Stimulated activated memory B cell treated with anti-CD40 and anti-IgM and Interleukin-4, amounts not matched to agents 10 μg/mL and 1 μg/mL and 100 μg/mL, for 72 hours (primary cell): Measurements from ENCODE around the gene NUTF2.

Experiments
- ATAC-seq: fragments of 150-1000 bp; cut with Tn5 transposase; 2 replicates; pipeline ENCODE4 v1.10.0; 2021
- H3K27ac Mint-ChIP-seq: one replicate; pipeline ENCODE4 v1.8.0; 2022; ENCODE audit warnings: mild to moderate bottlenecking, mixed read lengths
- H3K27me3 Mint-ChIP-seq: one replicate; pipeline ENCODE4 v1.8.0; 2022; ENCODE audit warnings: mixed read lengths
- H3K36me3 Mint-ChIP-seq: one replicate; pipeline ENCODE4 v1.8.0; 2022; ENCODE audit warnings: mixed read lengths
- H3K4me1 Mint-ChIP-seq: one replicate; pipeline ENCODE4 v1.8.0; 2022; ENCODE audit warnings: mixed read lengths
- H3K4me3 Mint-ChIP-seq: one replicate; pipeline ENCODE4 v1.8.0; 2022; ENCODE audit warnings: mild to moderate bottlenecking, moderate library complexity, mixed read lengths
- H3K9me3 Mint-ChIP-seq: one replicate; pipeline ENCODE4 v1.8.0; 2022; ENCODE audit warnings: mixed read lengths

The NUTF2 gene

GRCh38 chr16:67869653-67870052 lies 22.9 kb downstream of the NUTF2 start:
- no peak overlapping the region for H3K27ac Mint-ChIP-seq
- H3K9me3 Mint-ChIP-seq, result no peaks in the 10 kb centered on the region
- peaks cover 23% of the 10 kb centered on the region for H3K4me1 Mint-ChIP-seq
- peaks cover 8% of the 10 kb centered on the region for H3K36me3 Mint-ChIP-seq
- H3K27me3 Mint-ChIP-seq, result no peaks in the 10 kb centered on the region
- ATAC-seq, result no peak
- H3K4me3 Mint-ChIP-seq, result no peak overlapping the region

- Mint-ChIP-seq H3K4me1 (peaks cover 36% of the 10 kb centered on the region), H3K27ac (peak overlapping the region; percentile 89), H3K4me3 (no peak overlapping the region)
Observed at GRCh38 chr16:67871256-67871655, 24.5 kb downstream of the NUTF2 start.

GRCh38 chr16:67872131-67872630 lies 25.4 kb downstream of the NUTF2 start:
- Mint-ChIP-seq H3K27ac (peak overlapping the region; percentile 89), H3K4me3 (peak overlapping the region; percentile 95), H3K4me1 (peaks cover 36% of the 10 kb centered on the region), H3K36me3 (peaks cover 14% of the 10 kb centered on the region), H3K27me3 (no peaks in the 10 kb centered on the region), H3K9me3 (no peaks in the 10 kb centered on the region)
- ATAC-seq, result peak; percentile 2

More at GRCh38 chr16:67871256-67871655, 24.5 kb downstream of the NUTF2 start:
- H3K9me3 Mint-ChIP-seq, result no peaks in the 10 kb centered on the region
- peaks cover 8% of the 10 kb centered on the region for H3K36me3 Mint-ChIP-seq
- no peak for ATAC-seq
- no peaks in the 10 kb centered on the region for H3K27me3 Mint-ChIP-seq

GRCh38 chr16:67872631-67873434 lies 26.1 kb downstream of the NUTF2 start, which contains the start of gene EDC4:
TSS of gene EDC4 (plus strand) at chr16:67873052. CDS start at chr16:67873262, 210 bp downstream.
- H3K27ac Mint-ChIP-seq, result peak within 1 kb of the TSS; percentile 89
- H3K9me3 Mint-ChIP-seq, result no peaks in the 10 kb centered on the region
- no peaks in the 10 kb centered on the region for H3K27me3 Mint-ChIP-seq
- peak; percentile 92 for ATAC-seq
- peaks cover 20% of the 10 kb centered on the region for H3K36me3 Mint-ChIP-seq
- peaks cover 36% of the 10 kb centered on the region for H3K4me1 Mint-ChIP-seq
- H3K4me3 Mint-ChIP-seq, result peak within 1 kb of the TSS; percentile 95

- no peaks in the 10 kb centered on the region for H3K27me3 Mint-ChIP-seq
- peaks cover 29% of the 10 kb centered on the region for H3K36me3 Mint-ChIP-seq
- no peak for ATAC-seq
- peak overlapping the region; percentile 89 for H3K27ac Mint-ChIP-seq
- no peaks in the 10 kb centered on the region for H3K9me3 Mint-ChIP-seq
- peaks cover 36% of the 10 kb centered on the region for H3K4me1 Mint-ChIP-seq
- H3K4me3 Mint-ChIP-seq, result peak overlapping the region; percentile 95
Observed at GRCh38 chr16:67873435-67874370, 27.0 kb downstream of the NUTF2 start.

- H3K4me1 Mint-ChIP-seq, result peaks cover 36% of the 10 kb centered on the region
- no peaks in the 10 kb centered on the region for H3K27me3 Mint-ChIP-seq
- peaks cover 35% of the 10 kb centered on the region for H3K36me3 Mint-ChIP-seq
- no peaks in the 10 kb centered on the region for H3K9me3 Mint-ChIP-seq
- peak overlapping the region; percentile 95 for H3K4me3 Mint-ChIP-seq
- ATAC-seq, result no peak
- peak overlapping the region; percentile 89 for H3K27ac Mint-ChIP-seq
Observed at GRCh38 chr16:67874372-67874771, 27.6 kb downstream of the NUTF2 start.

- no peaks in the 10 kb centered on the region for H3K9me3 Mint-ChIP-seq
- H3K4me3 Mint-ChIP-seq, result no peak overlapping the region
- H3K4me1 Mint-ChIP-seq, result peaks cover 36% of the 10 kb centered on the region
- no peak for ATAC-seq
- peaks cover 48% of the 10 kb centered on the region for H3K36me3 Mint-ChIP-seq
- no peaks in the 10 kb centered on the region for H3K27me3 Mint-ChIP-seq
- H3K27ac Mint-ChIP-seq, result no peak overlapping the region
Observed at GRCh38 chr16:67877064-67877463, 30.3 kb downstream of the NUTF2 start.

- H3K27ac Mint-ChIP-seq, result no peak overlapping the region
- peaks cover 32% of the 10 kb centered on the region for H3K4me1 Mint-ChIP-seq
- no peaks in the 10 kb centered on the region for H3K9me3 Mint-ChIP-seq
- H3K4me3 Mint-ChIP-seq, result no peak overlapping the region
- peaks cover 56% of the 10 kb centered on the region for H3K36me3 Mint-ChIP-seq
- no peak for ATAC-seq
- no peaks in the 10 kb centered on the region for H3K27me3 Mint-ChIP-seq
Observed at GRCh38 chr16:67878232-67878631, 31.5 kb downstream of the NUTF2 start.

- Mint-ChIP-seq H3K4me3 (no peak overlapping the region), H3K27ac (no peak overlapping the region), H3K36me3 (peaks cover 62% of the 10 kb centered on the region), H3K4me1 (peaks cover 33% of the 10 kb centered on the region), H3K9me3 (no peaks in the 10 kb centered on the region), H3K27me3 (no peaks in the 10 kb centered on the region)
- no peak for ATAC-seq
Observed at GRCh38 chr16:67878846-67879245, 32.1 kb downstream of the NUTF2 start.

- Mint-ChIP-seq H3K4me1 (peaks cover 27% of the 10 kb centered on the region), H3K27ac (no peak overlapping the region), H3K36me3 (peaks cover 67% of the 10 kb centered on the region), H3K4me3 (no peak overlapping the region), H3K27me3 (no peaks in the 10 kb centered on the region), H3K9me3 (no peaks in the 10 kb centered on the region)
- no peak for ATAC-seq
Observed at GRCh38 chr16:67879462-67879861, 32.7 kb downstream of the NUTF2 start.

GRCh38 chr16:67879936-67880335 lies 33.2 kb downstream of the NUTF2 start:
- ATAC-seq, result no peak
- no peak overlapping the region for H3K4me3 Mint-ChIP-seq

GRCh38 chr16:67880584-67880983 lies 33.9 kb downstream of the NUTF2 start:
- ATAC-seq, result no peak
- peaks cover 70% of the 10 kb centered on the region for H3K36me3 Mint-ChIP-seq
- H3K4me1 Mint-ChIP-seq, result peaks cover 16% of the 10 kb centered on the region
- no peak overlapping the region for H3K27ac Mint-ChIP-seq
- no peaks in the 10 kb centered on the region for H3K27me3 Mint-ChIP-seq
- H3K4me3 Mint-ChIP-seq, result no peak overlapping the region
- H3K9me3 Mint-ChIP-seq, result no peaks in the 10 kb centered on the region

More at GRCh38 chr16:67879936-67880335, 33.2 kb downstream of the NUTF2 start:
- no peaks in the 10 kb centered on the region for H3K9me3 Mint-ChIP-seq
- H3K4me1 Mint-ChIP-seq, result peaks cover 22% of the 10 kb centered on the region
- H3K27me3 Mint-ChIP-seq, result no peaks in the 10 kb centered on the region
- H3K27ac Mint-ChIP-seq, result no peak overlapping the region
- H3K36me3 Mint-ChIP-seq, result peaks cover 70% of the 10 kb centered on the region

GRCh38 chr16:67881621-67882161 lies 35.0 kb downstream of the NUTF2 start:
- H3K36me3 Mint-ChIP-seq, result peaks cover 69% of the 10 kb centered on the region

GRCh38 chr16:67882374-67883145 lies 35.8 kb downstream of the NUTF2 start:
- H3K36me3 Mint-ChIP-seq, result peaks cover 60% of the 10 kb centered on the region
- H3K4me3 Mint-ChIP-seq, result no peak overlapping the region
- no peak for ATAC-seq
- H3K27me3 Mint-ChIP-seq, result no peaks in the 10 kb centered on the region
- H3K9me3 Mint-ChIP-seq, result no peaks in the 10 kb centered on the region
- H3K27ac Mint-ChIP-seq, result no peak overlapping the region
- peaks cover 9% of the 10 kb centered on the region for H3K4me1 Mint-ChIP-seq

More at GRCh38 chr16:67881621-67882161, 35.0 kb downstream of the NUTF2 start:
- Mint-ChIP-seq H3K27ac (no peak overlapping the region), H3K4me3 (no peak overlapping the region), H3K9me3 (no peaks in the 10 kb centered on the region), H3K4me1 (peaks cover 9% of the 10 kb centered on the region), H3K27me3 (no peaks in the 10 kb centered on the region)
- no peak for ATAC-seq
